ENCODE data around the gene COX7B2.

DNA sequence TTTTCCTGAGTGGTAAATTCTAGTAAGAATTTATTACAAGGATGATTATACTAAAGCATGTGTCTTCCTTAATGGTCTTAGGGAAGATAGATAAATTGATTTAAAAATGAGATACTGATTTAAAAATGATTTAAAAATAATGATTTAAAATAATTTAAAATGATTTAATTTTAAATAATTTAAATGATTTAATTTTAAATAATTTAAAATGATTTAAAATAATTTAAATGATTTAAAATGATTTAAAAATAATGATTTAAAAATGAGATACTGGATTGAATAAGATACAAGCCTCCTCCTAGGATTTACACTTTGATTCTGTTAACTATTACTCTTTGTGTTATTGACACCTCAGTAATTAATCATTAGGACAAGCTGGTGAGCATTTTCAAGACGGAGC is 59.0 kb downstream of the COX7B2 start:
- TF ChIP-seq HEY1 (CRISPR knock-in tag; IDR thresholded peaks at IDR 0.05; ENCODE audit: borderline replicate concordance): no peak
- no peak for TF ChIP-seq ZNF586 (CRISPR knock-in tag; conservative IDR thresholded peaks at IDR 0.05)
- TF ChIP-seq, protein P1, sequence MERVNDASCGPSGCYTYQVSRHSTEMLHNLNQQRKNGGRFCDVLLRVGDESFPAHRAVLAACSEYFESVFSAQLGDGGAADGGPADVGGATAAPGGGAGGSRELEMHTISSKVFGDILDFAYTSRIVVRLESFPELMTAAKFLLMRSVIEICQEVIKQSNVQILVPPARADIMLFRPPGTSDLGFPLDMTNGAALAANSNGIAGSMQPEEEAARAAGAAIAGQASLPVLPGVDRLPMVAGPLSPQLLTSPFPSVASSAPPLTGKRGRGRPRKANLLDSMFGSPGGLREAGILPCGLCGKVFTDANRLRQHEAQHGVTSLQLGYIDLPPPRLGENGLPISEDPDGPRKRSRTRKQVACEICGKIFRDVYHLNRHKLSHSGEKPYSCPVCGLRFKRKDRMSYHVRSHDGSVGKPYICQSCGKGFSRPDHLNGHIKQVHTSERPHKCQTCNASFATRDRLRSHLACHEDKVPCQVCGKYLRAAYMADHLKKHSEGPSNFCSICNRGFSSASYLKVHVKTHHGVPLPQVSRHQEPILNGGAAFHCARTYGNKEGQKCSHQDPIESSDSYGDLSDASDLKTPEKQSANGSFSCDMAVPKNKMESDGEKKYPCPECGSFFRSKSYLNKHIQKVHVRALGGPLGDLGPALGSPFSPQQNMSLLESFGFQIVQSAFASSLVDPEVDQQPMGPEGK (CRISPR knock-in tag; IDR thresholded peaks at IDR 0.05; ENCODE audit: borderline replicate concordance): no peak
